ENCODE data around the gene STXBP1.
"Not testable (repeated sequence)": the region's sequence is repeated elsewhere in the genome, so short reads cannot be mapped to it uniquely, and the experiment has no call there.

STXBP1 gene

DNA sequence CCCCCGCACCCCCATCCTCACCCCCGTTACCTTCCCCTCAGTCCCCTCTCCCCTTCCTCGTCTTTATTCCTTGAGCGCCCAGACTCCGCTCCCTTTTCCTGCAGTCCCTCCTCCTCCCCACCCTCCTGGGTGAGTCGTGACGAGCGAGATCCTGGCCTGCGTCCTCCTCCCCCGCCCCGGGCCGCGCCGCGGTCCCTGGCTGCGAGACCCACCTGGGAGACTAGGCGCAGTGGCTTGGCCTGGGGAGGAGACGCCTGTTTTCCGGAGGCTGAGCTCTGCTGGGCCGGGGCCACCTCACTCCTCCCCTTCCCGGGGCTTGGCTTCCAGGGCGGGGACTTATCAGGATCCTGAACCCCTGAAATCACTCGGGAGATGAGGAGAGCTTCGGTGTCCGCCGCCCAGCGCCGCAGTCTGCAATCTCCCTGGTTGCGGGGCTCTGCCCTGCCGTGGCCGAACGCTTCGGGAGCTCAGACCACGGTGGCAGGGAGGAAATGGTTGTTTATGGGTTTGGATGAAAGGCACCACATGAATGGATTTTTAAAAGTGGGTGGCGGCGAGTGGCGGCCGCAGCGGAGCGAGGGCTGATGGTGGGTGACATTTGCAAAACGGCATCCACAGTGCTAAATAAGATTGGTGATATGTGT lies 984 bp downstream of the STXBP1 start:
- Histone ChIP-seq H3K9me3 (no peaks in the 10 kb centered on the region), H3K4me1 (peaks cover 0 to 32% (median 13%) of the 10 kb centered on the region in 4 donors), H3K27me3 (no peaks in the 10 kb centered on the region), H3K36me3 (no peaks in the 10 kb centered on the region), H3K4me3 (peak overlapping the region; percentile 70 to 75), H3K27ac (peak overlapping the region; percentile 73 to 85)
- intact Hi-C loops (cut with DNase I; ENCODE audit: low total_unique reads) = loop anchor here (5.0 kb wide), 1 partner anchor 304 kb away; the partner anchor contains the start of gene ST6GALNAC4
- DNase-seq = peak; percentile 80 to 87
- TF ChIP-seq, protein P1, sequence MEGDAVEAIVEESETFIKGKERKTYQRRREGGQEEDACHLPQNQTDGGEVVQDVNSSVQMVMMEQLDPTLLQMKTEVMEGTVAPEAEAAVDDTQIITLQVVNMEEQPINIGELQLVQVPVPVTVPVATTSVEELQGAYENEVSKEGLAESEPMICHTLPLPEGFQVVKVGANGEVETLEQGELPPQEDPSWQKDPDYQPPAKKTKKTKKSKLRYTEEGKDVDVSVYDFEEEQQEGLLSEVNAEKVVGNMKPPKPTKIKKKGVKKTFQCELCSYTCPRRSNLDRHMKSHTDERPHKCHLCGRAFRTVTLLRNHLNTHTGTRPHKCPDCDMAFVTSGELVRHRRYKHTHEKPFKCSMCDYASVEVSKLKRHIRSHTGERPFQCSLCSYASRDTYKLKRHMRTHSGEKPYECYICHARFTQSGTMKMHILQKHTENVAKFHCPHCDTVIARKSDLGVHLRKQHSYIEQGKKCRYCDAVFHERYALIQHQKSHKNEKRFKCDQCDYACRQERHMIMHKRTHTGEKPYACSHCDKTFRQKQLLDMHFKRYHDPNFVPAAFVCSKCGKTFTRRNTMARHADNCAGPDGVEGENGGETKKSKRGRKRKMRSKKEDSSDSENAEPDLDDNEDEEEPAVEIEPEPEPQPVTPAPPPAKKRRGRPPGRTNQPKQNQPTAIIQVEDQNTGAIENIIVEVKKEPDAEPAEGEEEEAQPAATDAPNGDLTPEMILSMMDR (IDR thresholded peaks at IDR 0.05) = no peak

DNA sequence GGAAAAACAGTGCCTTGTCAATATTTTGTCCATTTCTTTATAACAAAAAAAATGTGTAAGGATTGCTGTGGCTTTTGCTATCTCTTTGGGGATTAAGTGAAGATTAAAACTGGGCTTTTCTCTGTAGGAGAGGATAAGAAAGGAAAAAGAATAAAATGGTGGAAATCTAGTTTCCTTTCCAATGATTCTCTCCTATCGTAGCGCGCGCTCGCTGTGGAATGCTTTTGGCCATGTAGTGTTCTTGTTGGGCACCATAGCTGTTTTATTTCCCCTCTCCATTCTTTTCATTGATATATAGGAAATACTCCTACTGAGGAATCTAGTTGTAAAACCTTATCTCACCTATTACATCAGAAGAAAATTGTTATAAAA lies 1.5 kb downstream of the STXBP1 start:
- Histone ChIP-seq H3K27ac (peak overlapping the region; percentile 73 to 85), H3K4me3 (peak overlapping the region; percentile 70 to 75), H3K9me3 (no peaks in the 10 kb centered on the region), H3K36me3 (no peaks in the 10 kb centered on the region), H3K27me3 (no peaks in the 10 kb centered on the region), H3K4me1 (peaks cover 0 to 27% (median 8%) of the 10 kb centered on the region in 4 donors)
- intact Hi-C loops (cut with DNase I; ENCODE audit: low total_unique reads) = loop anchor here (5.0 kb wide), 1 partner anchor 304 kb away; the partner anchor contains the start of gene ST6GALNAC4
- TF ChIP-seq, protein P1 (IDR thresholded peaks at IDR 0.05) = no peak
- no peak for DNase-seq

DNA sequence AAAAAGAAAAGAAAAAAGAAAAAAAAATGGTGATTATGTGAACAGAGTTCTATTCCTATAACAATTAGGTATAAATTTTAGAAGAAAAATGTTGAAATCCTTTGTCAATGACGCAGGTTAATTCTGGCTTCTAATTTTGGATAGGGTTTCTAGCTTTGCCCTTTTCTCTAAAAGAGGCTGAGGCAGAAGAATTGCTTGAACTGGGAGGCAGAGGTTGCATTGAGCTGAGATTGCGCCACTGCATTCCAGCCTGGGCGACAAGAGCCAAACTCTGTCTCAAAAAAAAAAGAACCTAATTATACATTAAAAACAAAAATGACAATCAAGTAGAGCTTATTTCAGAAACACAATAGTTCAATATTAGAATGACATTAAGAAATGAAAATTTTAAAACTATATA lies 2.9 kb downstream of the STXBP1 start:
- Histone ChIP-seq H3K36me3 (no peaks in the 10 kb centered on the region), H3K27me3 (no peaks in the 10 kb centered on the region), H3K4me3 (no peak overlapping the region), H3K27ac (peak overlapping the region in 1 of 2 donors; percentile 9), H3K9me3 (no peaks in the 10 kb centered on the region), H3K4me1 (peaks cover 0 to 23% (median 5%) of the 10 kb centered on the region in 4 donors)
- TF ChIP-seq, protein P1 (IDR thresholded peaks at IDR 0.05) = no peak
- intact Hi-C loops (cut with DNase I; ENCODE audit: low total_unique reads) = loop anchor here (5.0 kb wide), 2 partner anchors 97 to 302 kb away; partner anchors contain the start of gene ST6GALNAC4
- no peak for DNase-seq

DNA sequence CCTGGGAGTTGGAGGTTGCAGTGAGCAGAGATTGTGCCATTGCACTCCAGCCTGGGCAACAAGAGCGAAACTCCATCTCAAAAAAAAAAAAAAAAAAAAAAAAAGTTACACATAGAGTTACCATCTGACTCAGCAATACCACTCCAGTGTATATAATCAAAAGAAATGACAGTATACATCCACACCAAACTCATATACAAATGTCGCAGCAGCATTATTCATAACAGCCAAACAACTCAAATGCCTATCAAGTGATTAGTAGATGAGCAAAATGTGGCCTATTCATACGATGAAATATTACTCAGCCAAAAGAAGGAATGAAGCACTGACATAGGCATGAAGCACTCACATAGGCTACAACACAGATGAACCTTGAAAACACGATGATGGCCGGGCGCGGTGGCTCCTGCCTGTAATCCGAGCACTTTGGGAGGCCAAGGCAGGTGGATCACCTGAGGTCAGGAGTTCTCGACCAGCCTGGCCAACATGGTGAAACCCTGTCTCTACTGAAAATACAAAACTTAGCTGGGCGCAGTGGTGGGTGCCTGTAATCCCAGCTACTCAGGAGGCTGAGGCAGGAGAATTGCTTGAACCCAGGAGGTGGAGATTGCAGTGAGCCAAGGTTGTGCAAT lies 9.4 kb downstream of the STXBP1 start:
- H3K4me3 ChIP-seq; H3K27ac ChIP-seq; H3K9me3 ChIP-seq; intact Hi-C loops (cut with DNase I; ENCODE audit: low total_unique reads); DNase-seq; H3K36me3 ChIP-seq; H3K4me1 ChIP-seq; H3K27me3 ChIP-seq: not testable (repeated sequence)

DNA sequence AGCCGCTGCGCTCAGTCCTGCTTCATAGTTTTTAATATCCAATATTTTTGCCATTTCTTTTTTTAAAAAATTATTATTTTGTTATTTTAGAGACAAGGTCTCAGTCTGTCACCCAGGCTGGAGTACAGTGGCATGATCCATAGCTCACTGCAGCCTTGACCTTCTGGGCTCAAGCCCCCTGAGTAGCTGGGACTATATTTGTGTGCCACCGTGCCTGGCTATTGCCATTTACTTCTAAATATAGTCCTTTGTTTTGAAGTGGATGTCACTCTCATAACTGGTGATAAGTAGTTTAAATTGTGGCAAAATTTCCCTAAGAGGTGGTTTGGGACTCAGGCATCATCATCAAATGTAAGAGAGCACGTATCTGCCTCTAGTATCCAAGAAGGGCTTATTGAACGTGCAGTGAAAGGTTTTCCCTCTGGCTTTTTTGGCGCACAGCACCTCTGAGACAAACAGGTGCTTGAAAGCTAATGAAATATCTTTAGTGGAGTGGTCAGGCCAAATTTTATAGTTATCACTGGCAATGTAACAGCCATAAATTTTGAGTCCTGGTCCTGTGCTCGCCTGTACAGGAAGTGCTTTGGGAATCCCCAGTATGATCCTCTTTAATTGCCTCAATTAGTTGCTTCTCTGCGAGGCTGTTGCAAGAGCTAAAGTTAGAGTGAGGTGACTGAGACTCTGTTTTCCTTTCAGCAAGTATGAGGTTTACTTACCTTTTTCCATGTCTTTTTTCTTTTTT lies 14.8 kb downstream of the STXBP1 start:
- no peaks in the 10 kb centered on the region for H3K36me3 ChIP-seq
- no peaks in the 10 kb centered on the region for H3K9me3 ChIP-seq
- no peak overlapping the region for H3K27ac ChIP-seq
- DNase-seq = no peak
- TF ChIP-seq, protein P1 (IDR thresholded peaks at IDR 0.05) = no peak
- no peak overlapping the region for H3K4me3 ChIP-seq
- H3K4me1 ChIP-seq = no peaks in the 10 kb centered on the region
- no peaks in the 10 kb centered on the region for H3K27me3 ChIP-seq
- intact Hi-C loops (cut with DNase I; ENCODE audit: low total_unique reads) = no loop called here

GRCh38 chr9:127627494-127627855 lies 15.4 kb downstream of the STXBP1 start:
- no peaks in the 10 kb centered on the region for H3K9me3 ChIP-seq
- no peaks in the 10 kb centered on the region for H3K36me3 ChIP-seq
- no peaks in the 10 kb centered on the region for H3K27me3 ChIP-seq
- no peaks in the 10 kb centered on the region for H3K4me1 ChIP-seq
- TF ChIP-seq, protein P1 (IDR thresholded peaks at IDR 0.05) = no peak
- DNase-seq = no peak
- intact Hi-C loops (cut with DNase I; ENCODE audit: low total_unique reads) = no loop called here
- no peak overlapping the region for H3K4me3 ChIP-seq
- no peak overlapping the region for H3K27ac ChIP-seq
